Activated naive CD4-positive, alpha-beta T cell treated with anti-CD3 and anti-CD28 coated beads, Interleukin-2, amount 50 U/mL, for 16 hours (primary cell): ENCODE data around the gene ITPRIPL1.
"Not testable (repeated sequence)": the region's sequence is repeated elsewhere in the genome, so short reads cannot be mapped to it uniquely, and the experiment has no call there.

Experiments
- DNase-seq: peaks from one replicate; pipeline ENCODE4 v3.0.0-alpha.2; 2020

The ITPRIPL1 gene

GRCh38 chr2:96325041-96325883, at the start of gene ITPRIPL1:
TSS of gene ITPRIPL1 (plus strand) at chr2:96325317. CDS start at chr2:96325840, 523 bp downstream.
- DNase-seq, result peak; percentile 42

GRCh38 chr2:96276787-96277499, 48.2 kb upstream of the ITPRIPL1 start:
- DNase-seq, result no peak

- no peak for DNase-seq
Measured at GRCh38 chr2:96287273-96287856, 37.8 kb upstream of the ITPRIPL1 start.

GRCh38 chr2:96291751-96292150, 33.4 kb upstream of the ITPRIPL1 start:
- no peak for DNase-seq

- DNase-seq, result not testable (repeated sequence)
Measured at GRCh38 chr2:96294271-96294670, 30.8 kb upstream of the ITPRIPL1 start.

- DNase-seq, result no peak
Measured at GRCh38 chr2:96296925-96297324, 28.2 kb upstream of the ITPRIPL1 start.

- no peak for DNase-seq
Measured at GRCh38 chr2:96301865-96302264, 23.3 kb upstream of the ITPRIPL1 start.

- DNase-seq, result no peak
Measured at GRCh38 chr2:96304606-96305005, 20.5 kb upstream of the ITPRIPL1 start.

- DNase-seq, result peak; percentile 91
Measured at GRCh38 chr2:96305091-96305978, 19.8 kb upstream of the ITPRIPL1 start, which contains the start of gene SNRNP200. TSS of gene SNRNP200 (minus strand) at chr2:96305546. CDS start at chr2:96305437, 109 bp downstream.

GRCh38 chr2:96305979-96306308, 19.2 kb upstream of the ITPRIPL1 start:
- DNase-seq, result no peak

GRCh38 chr2:96306370-96306769, 18.7 kb upstream of the ITPRIPL1 start:
- no peak for DNase-seq

- no peak for DNase-seq
Measured at GRCh38 chr2:96308248-96308647, 16.9 kb upstream of the ITPRIPL1 start.

GRCh38 chr2:96315005-96315399, 10.1 kb upstream of the ITPRIPL1 start:
- no peak for DNase-seq

- DNase-seq, result no peak
Measured at GRCh38 chr2:96315400-96316071, 9.6 kb upstream of the ITPRIPL1 start.

GRCh38 chr2:96316999-96317398, 8.1 kb upstream of the ITPRIPL1 start:
- DNase-seq, result no peak

- DNase-seq, result no peak
Measured at GRCh38 chr2:96317584-96317997, 7.5 kb upstream of the ITPRIPL1 start.

GRCh38 chr2:96318723-96319122, 6.4 kb upstream of the ITPRIPL1 start:
- DNase-seq, result no peak

GRCh38 chr2:96319396-96319795, 5.7 kb upstream of the ITPRIPL1 start:
- no peak for DNase-seq

GRCh38 chr2:96320326-96320725, 4.8 kb upstream of the ITPRIPL1 start:
- DNase-seq, result no peak

- DNase-seq, result no peak
Measured at GRCh38 chr2:96320728-96321622, 4.1 kb upstream of the ITPRIPL1 start.

- no peak for DNase-seq
Measured at GRCh38 chr2:96323849-96324248, 1.3 kb upstream of the ITPRIPL1 start.
